Esophagus muscularis mucosa (tissue), 4 donors: ENCODE measurements around the gene SLC27A2. TPM values are rescaled to one million over a fixed set of nuclear protein-coding genes. Genes with fewer than 3 reads are reported as not detected.
"Not testable (repeated sequence)": the region's sequence is repeated elsewhere in the genome, so short reads cannot be mapped to it uniquely, and the experiment has no call there.

ENCODE experiments used
- DNase-seq: peaks from one replicate; pipeline ENCODE4 v3.0.0-alpha.2; 2017; ENCODE audit errors: extremely low spot score
- H3K27ac ChIP-seq, 4 donors: fragments of 200-600 bp; sonication (generic); replicated peaks in 1 of 4; 1 replicate in 3 of 4; 2 replicates in 1 of 4; pipeline ENCODE4 v1.5.1; 2016 to 2019; ENCODE audit warnings: mild to moderate bottlenecking in 1 of 4
- H3K27me3 ChIP-seq, 4 donors: fragments of 200-600 bp; sonication (generic); one replicate each; pipeline versions ENCODE4 v1.5.1 to v1.6.0; 2016 to 2019
- H3K36me3 ChIP-seq, 4 donors: fragments of 200-600 bp; sonication (generic); one replicate each; pipeline ENCODE4 v1.5.1; 2016 to 2019
- H3K4me1 ChIP-seq, 4 donors: fragments of 200-600 bp; sonication (generic); one replicate each; pipeline ENCODE4 v1.5.1; 2016 to 2019
- H3K4me3 ChIP-seq, 4 donors: fragments of 200-600 bp; sonication (generic); 1 replicate in 2 of 4; 2 replicates in 2 of 4; pipeline ENCODE4 v1.5.1; 2016 to 2019; ENCODE audit warnings: mild to moderate bottlenecking in 4 of 4, moderate library complexity in 1 of 4
- H3K9me3 ChIP-seq, 4 donors: fragments of 200-600 bp; sonication (generic); 1 replicate in 3 of 4; 2 replicates in 1 of 4; pipeline ENCODE4 v1.5.1; 2016 to 2019
- CTCF ChIP-seq, 3 experiments: fragments of 200-600 bp in 2 of 3; fragments of 450-650 bp in 1 of 3; sonication (generic) in 2 of 3; IDR thresholded peaks; one replicate each; pipeline ENCODE4 v1.5.1; 2017 to 2019; ENCODE audit warnings: antibody characterized with exemption in 3 of 3, mild to moderate bottlenecking in 2 of 3, moderate library complexity in 1 of 3
- EP300 ChIP-seq: sonication (generic); formaldehyde crosslinking; IDR thresholded peaks from one replicate; pipeline ENCODE4 v1.6.1; 2017; ENCODE audit warnings: antibody characterized with exemption
- POLR2A ChIP-seq: fragments of 450-650 bp; IDR thresholded peaks from one replicate; pipeline ENCODE4 v1.6.1; 2017; ENCODE audit warnings: antibody characterized with exemption, moderate library complexity, mild to moderate bottlenecking, low read depth
- POLR2AphosphoS5 ChIP-seq, 2 donors: sonication (generic); formaldehyde crosslinking; IDR thresholded peaks; one replicate each; pipeline ENCODE4 v1.6.1; 2017; ENCODE audit warnings: antibody characterized with exemption in 2 of 2
- WGBS: methylation state at CpG from one replicate; pipeline ENCODE4 v1.1.5; 2018; 5-methylcytosine and 5-hydroxymethylcytosine counted together
- intact Hi-C: fragments of 100-400 bp; cut with DNase I; formaldehyde crosslinking; loops from one replicate; pipeline ENCODE4 v1.15.1; 2023
- total RNA-seq, 4 donors: library from RNA; depleted of rRNA; stranded (reverse); fragments of >200 nt; gene quantifications; one replicate each; pipeline versions ENCODE4 v1.1.0 to v1.2.1, GENCODE V29; 2016

Gene SLC27A2
- total RNA-seq, 4 donors from 2014 or later = 0.42 to 1.8 TPM; not detected in 2

- no peaks in the 10 kb centered on the region for H3K27me3 ChIP-seq
- no peaks in the 10 kb centered on the region for H3K36me3 ChIP-seq
- no peak overlapping the region for H3K4me3 ChIP-seq
- no peak for TF ChIP-seq EP300
- TF ChIP-seq POLR2AphosphoS5 (IDR thresholded peaks at IDR 0.05) = no peak
- no peak for TF ChIP-seq CTCF (IDR thresholded peaks at IDR 0.05)
- no peak for TF ChIP-seq POLR2A
- H3K9me3 ChIP-seq = no peaks in the 10 kb centered on the region
- 78% methylated on average over 4 of the region's 4 CpGs for WGBS
- intact Hi-C loops = loop anchor here (5.0 kb wide), 2 partner anchors 726 to 1286 kb away; partner anchors contain the start of gene FGF7
- DNase-seq = no peak
- no peak overlapping the region for H3K27ac ChIP-seq
- peaks cover 0 to 8% (median 6%) of the 10 kb centered on the region in 4 donors for H3K4me1 ChIP-seq
These were observed 33.5 kb upstream of the SLC27A2 start for GRCh38 chr15:50148362-50148963.

GRCh38 chr15:50149090-50149489 lies 32.9 kb upstream of the SLC27A2 start:
- Histone ChIP-seq H3K27ac (no peak overlapping the region), H3K4me3 (no peak overlapping the region), H3K27me3 (no peaks in the 10 kb centered on the region), H3K9me3 (no peaks in the 10 kb centered on the region), H3K4me1 (peaks cover 0 to 8% (median 6%) of the 10 kb centered on the region in 4 donors), H3K36me3 (no peaks in the 10 kb centered on the region)
- 43% methylated on average over 1 of the region's 1 CpG for WGBS
- TF ChIP-seq CTCF (IDR thresholded peaks at IDR 0.05) = no peak
- no peak for DNase-seq
- intact Hi-C loops = loop anchor here (5.0 kb wide), 2 partner anchors 727 to 1287 kb away; partner anchors contain the start of gene FGF7

- Histone ChIP-seq H3K4me1 (peaks cover 0 to 4% (median 1%) of the 10 kb centered on the region in 4 donors), H3K9me3 (no peaks in the 10 kb centered on the region), H3K27ac (no peak overlapping the region), H3K36me3 (no peaks in the 10 kb centered on the region), H3K4me3 (no peak overlapping the region), H3K27me3 (no peaks in the 10 kb centered on the region)
- WGBS = 96% methylated on average over 3 of the region's 3 CpGs
- intact Hi-C loops = no loop called here
- TF ChIP-seq POLR2AphosphoS5 (IDR thresholded peaks at IDR 0.05) (no peak), EP300 (no peak), POLR2A (no peak), CTCF (IDR thresholded peaks at IDR 0.05) (no peak)
- no peak for DNase-seq
These were observed 31.6 kb upstream of the SLC27A2 start for GRCh38 chr15:50150349-50150748.

GRCh38 chr15:50150851-50151250 lies 31.1 kb upstream of the SLC27A2 start:
- no peak for DNase-seq
- H3K27ac ChIP-seq = no peak overlapping the region
- TF ChIP-seq POLR2A = no peak
- TF ChIP-seq EP300 = no peak
- TF ChIP-seq CTCF (IDR thresholded peaks at IDR 0.05) = no peak
- H3K9me3 ChIP-seq = no peaks in the 10 kb centered on the region
- H3K4me3 ChIP-seq = no peak overlapping the region
- no peaks in the 10 kb centered on the region for H3K36me3 ChIP-seq
- H3K4me1 ChIP-seq = no peaks in the 10 kb centered on the region
- intact Hi-C loops = no loop called here
- H3K27me3 ChIP-seq = no peaks in the 10 kb centered on the region

GRCh38 chr15:50151476-50151875 lies 30.5 kb upstream of the SLC27A2 start:
- 91% methylated on average over 2 of the region's 2 CpGs for WGBS
- TF ChIP-seq EP300 (no peak), POLR2A (no peak), POLR2AphosphoS5 (IDR thresholded peaks at IDR 0.05) (no peak), CTCF (IDR thresholded peaks at IDR 0.05) (no peak)
- Histone ChIP-seq H3K4me1 (no peaks in the 10 kb centered on the region), H3K27me3 (no peaks in the 10 kb centered on the region), H3K27ac (no peak overlapping the region), H3K4me3 (no peak overlapping the region), H3K36me3 (no peaks in the 10 kb centered on the region), H3K9me3 (no peaks in the 10 kb centered on the region)
- DNase-seq = no peak
- intact Hi-C loops = no loop called here

GRCh38 chr15:50158236-50158635 lies 23.8 kb upstream of the SLC27A2 start:
- H3K4me3 ChIP-seq, DNase-seq, intact Hi-C loops, H3K4me1 ChIP-seq, H3K27ac ChIP-seq, H3K27me3 ChIP-seq, H3K9me3 ChIP-seq, H3K36me3 ChIP-seq: not testable (repeated sequence)
- 97% methylated on average over 5 of the region's 28 CpGs for WGBS
